Transverse colon (tissue), 3 donors: ENCODE results near the gene MAGI2.

ENCODE experiments used
- CTCF ChIP-seq, 5 experiments: fragments of 200-600 bp in 3 of 5; fragments of 450-650 bp in 2 of 5; sonication (generic) in 3 of 5; IDR thresholded peaks; 1 replicate in 2 of 5; 2 replicates in 3 of 5; pipeline ENCODE4 v1.5.1; 2016 to 2017; ENCODE audit warnings: antibody characterized with exemption in 5 of 5, inconsistent platforms in 3 of 5, mild to moderate bottlenecking in 2 of 5, moderate library complexity in 1 of 5
- EP300 ChIP-seq: sonication (generic); formaldehyde crosslinking; IDR thresholded peaks from one replicate; pipeline ENCODE4 v1.6.1; 2017; ENCODE audit warnings: antibody characterized with exemption, low read depth
- POLR2A ChIP-seq: fragments of 450-650 bp; IDR thresholded peaks from one replicate; pipeline ENCODE4 v1.6.1; 2016; ENCODE audit warnings: antibody characterized with exemption, mild to moderate bottlenecking, moderate library complexity

- TF ChIP-seq POLR2A (no peak), CTCF (IDR thresholded peaks at IDR 0.05) (no peak), EP300 (no peak)
Observed at GRCh38 chr7:78704504-78704903, 749.0 kb downstream of the MAGI2 start.
